Left kidney (tissue), 8 donors: ENCODE measurements around the gene COA7. TPM values are rescaled to one million over a fixed set of nuclear protein-coding genes. Genes with fewer than 3 reads are reported as not detected.
A peak's percentile ranks its signal among the peaks of the same experiment; 100 is the strongest.
"Not testable (repeated sequence)": the region's sequence is repeated elsewhere in the genome, so short reads cannot be mapped to it uniquely, and the experiment has no call there.

Experiments used
- DNase-seq: peaks from one replicate; pipeline ENCODE4 v3.0.0-alpha.2; 2013
- long read RNA-seq, 8 donors: transcript quantifications; one replicate each; lab custom pipeline, GENCODE V29; 2026
- polyA plus RNA-seq: library from polyadenylated mRNA; unstranded; fragments of 120-200 nt; gene quantifications from one replicate; pipeline ENCODE4 v1.2.1, GENCODE V29; 2013; ENCODE audit not compliant: insufficient read length

COA7 gene
- polyA plus RNA-seq, result 18.0 TPM
- long read RNA-seq, donor 1, full-length matches to known transcripts, result 14 of 14 reads
- long read RNA-seq, donor 1, partial matches to known transcripts, result 0 of 14 reads
- long read RNA-seq, donor 1, other reads (novel, unspliced or antisense), result 0 of 14 reads
- long read RNA-seq, donor 2, full-length matches to known transcripts, result 10 of 10 reads
- long read RNA-seq, donor 2, partial matches to known transcripts, result 0 of 10 reads
- long read RNA-seq, donor 2, other reads (novel, unspliced or antisense), result 0 of 10 reads
- long read RNA-seq, donor 3, full-length matches to known transcripts, result 15 of 15 reads
- long read RNA-seq, donor 3, partial matches to known transcripts, result 0 of 15 reads
- long read RNA-seq, donor 3, other reads (novel, unspliced or antisense), result 0 of 15 reads
- long read RNA-seq, donor 4, full-length matches to known transcripts, result 1 of 1 reads
- long read RNA-seq, donor 4, partial matches to known transcripts, result 0 of 1 reads
- long read RNA-seq, donor 4, other reads (novel, unspliced or antisense), result 0 of 1 reads
- long read RNA-seq, donor 5, full-length matches to known transcripts, result 20 of 20 reads
- long read RNA-seq, donor 5, partial matches to known transcripts, result 0 of 20 reads
- long read RNA-seq, donor 5, other reads (novel, unspliced or antisense), result 0 of 20 reads
- long read RNA-seq, donor 6, full-length matches to known transcripts, result 14 of 14 reads
- long read RNA-seq, donor 6, partial matches to known transcripts, result 0 of 14 reads
- long read RNA-seq, donor 6, other reads (novel, unspliced or antisense), result 0 of 14 reads
- long read RNA-seq, donor 7, full-length matches to known transcripts, result 11 of 11 reads
- long read RNA-seq, donor 7, partial matches to known transcripts, result 0 of 11 reads
- long read RNA-seq, donor 7, other reads (novel, unspliced or antisense), result 0 of 11 reads
- long read RNA-seq, donor 8, full-length matches to known transcripts, result 2 of 2 reads
- long read RNA-seq, donor 8, partial matches to known transcripts, result 0 of 2 reads
- long read RNA-seq, donor 8, other reads (novel, unspliced or antisense), result 0 of 2 reads

- peak; percentile 86 for DNase-seq
These were observed at the start of gene COA7 for GRCh38 chr1:52697795-52698674. Gene COA7 (minus strand): TSS chr1:52698347. CDS start chr1:52698326, 21 bp downstream.

DNA sequence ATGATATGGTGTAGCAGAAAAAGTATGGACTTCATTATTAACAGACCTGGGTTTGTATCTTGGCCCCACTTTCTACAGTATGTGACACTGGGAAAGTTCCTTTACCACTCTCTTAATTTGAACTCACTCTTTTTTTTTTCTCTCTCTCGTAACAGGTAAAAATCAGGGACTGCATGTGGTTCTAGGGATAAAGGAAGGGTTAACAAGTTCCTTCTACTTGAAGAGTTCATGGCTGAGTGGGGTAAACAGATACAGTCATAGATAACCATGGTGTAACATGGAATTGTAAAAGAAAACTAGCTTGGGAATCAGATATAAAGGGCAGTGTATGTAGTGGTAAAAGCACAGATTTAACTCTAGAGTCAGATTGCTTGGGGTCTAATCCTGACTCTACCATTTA lies 49.3 kb upstream of the COA7 start:
- no peak for DNase-seq

- no peak for DNase-seq
These were observed 48.0 kb upstream of the COA7 start for GRCh38 chr1:52746189-52746588.

DNA sequence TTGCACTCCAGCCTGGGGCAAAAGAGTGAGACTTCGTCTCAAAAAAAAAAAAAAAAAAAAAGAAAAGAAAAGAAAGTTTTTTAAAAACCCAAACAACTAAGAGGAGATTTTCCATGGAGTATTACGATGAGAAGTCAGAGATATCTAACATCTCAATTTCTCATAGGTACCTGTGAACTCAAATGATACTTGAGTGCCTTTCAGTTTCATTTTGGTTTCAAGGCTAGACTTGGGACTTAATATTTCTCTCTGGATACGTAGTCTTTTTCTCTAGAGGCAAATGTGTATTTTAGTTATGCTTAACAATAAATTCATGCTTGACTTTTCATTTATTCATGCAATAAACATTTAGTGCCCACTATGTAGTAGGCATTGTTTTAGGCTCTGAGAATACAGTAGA lies 43.1 kb upstream of the COA7 start:
- DNase-seq, result no peak

DNA sequence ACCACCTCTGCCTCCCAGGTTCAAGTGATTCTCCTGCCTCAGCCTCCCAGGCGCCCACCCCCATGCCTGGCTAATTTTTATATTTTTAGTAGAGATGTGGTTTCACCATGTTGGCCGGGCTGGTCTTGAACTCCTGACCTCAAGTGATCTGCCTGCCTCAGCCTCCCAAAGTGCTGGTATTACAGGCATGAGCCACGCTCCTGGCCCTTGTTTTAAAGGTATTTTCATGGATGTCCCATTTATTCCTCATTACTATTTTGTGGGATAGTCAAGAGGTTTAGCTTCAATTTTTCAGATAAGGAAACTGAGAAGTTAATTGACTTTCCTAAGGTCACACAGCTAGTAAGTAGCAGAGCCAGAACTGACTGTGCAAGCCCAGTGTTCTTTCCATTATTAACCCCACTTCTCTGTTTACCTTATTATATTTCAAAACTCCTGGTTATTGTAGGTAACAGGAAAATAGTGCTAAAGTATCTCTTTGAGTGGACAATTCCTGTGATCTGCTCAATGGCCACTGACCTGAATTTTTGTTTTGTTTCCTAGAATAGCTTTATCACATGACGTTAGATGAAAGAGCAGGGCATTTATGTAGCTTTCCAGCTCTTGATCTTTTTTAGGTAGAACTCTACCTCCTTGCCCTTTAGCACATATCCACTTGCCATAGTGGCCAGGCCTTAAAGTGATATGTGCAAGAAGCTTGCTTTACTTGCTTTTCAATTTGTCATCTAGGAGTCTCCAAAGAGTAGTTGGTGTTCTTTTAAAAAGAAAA lies 41.7 kb upstream of the COA7 start:
- no peak for DNase-seq

DNA sequence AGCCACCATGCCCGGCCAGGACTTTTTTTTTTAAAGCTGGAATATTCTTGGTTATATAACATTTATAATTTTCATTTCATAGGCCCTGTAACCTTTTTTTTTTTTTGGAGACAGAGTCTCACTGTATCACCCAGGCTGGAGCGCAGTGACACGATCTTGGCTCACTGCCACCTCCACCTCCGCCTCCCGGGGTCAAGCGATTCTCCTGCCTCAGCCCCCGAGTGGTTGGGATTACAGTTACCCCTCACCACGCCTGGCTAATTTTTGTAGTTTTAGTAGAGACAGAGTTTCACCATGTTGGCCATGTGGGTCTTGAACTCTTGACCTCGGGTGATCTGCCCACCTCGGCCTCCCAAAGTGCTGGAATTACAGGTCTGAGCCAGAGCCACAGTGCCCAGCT lies 40.7 kb upstream of the COA7 start:
- no peak for DNase-seq

DNA sequence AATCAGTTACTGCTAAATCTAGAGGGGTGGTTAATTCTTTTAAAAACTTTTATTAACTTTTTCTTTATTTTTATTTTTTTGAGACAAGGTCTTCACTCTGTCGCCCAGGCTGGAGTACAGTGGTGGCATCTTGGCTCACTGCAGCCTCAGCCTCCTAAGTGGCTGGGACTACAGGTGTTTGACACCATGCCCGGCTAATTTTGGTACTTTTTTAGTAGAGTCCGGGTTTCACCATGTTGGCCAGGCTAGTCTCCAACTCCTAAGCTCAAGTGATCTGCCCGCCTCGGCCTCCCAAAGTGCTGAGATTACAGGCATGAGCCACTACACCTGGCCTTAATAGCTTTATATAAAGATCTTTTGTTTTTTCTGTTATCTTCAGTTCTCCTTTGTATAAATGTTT lies 40.0 kb upstream of the COA7 start:
- DNase-seq, result no peak

DNA sequence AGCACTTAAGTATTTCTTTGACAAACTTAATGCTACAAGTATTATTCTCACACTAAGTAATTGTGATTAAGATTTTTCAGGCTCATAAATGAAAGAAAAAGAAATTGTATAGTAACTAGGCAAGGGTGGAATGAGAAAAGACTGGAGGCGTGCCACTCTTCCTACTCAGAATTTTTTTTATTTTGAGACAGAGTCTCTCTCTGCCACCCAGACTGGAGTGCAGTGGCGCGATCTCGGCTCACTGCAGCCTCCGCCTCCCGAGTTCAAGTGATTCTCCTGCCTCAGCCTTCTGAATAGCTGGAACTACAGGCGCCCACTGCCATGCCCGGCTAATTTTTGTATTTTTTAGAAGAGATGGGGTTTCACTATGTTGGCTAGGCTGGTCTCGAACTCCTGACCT lies 37.2 kb upstream of the COA7 start:
- DNase-seq, result not testable (repeated sequence)

GRCh38 chr1:52733368-52733767 lies 35.2 kb upstream of the COA7 start:
- no peak for DNase-seq

DNA sequence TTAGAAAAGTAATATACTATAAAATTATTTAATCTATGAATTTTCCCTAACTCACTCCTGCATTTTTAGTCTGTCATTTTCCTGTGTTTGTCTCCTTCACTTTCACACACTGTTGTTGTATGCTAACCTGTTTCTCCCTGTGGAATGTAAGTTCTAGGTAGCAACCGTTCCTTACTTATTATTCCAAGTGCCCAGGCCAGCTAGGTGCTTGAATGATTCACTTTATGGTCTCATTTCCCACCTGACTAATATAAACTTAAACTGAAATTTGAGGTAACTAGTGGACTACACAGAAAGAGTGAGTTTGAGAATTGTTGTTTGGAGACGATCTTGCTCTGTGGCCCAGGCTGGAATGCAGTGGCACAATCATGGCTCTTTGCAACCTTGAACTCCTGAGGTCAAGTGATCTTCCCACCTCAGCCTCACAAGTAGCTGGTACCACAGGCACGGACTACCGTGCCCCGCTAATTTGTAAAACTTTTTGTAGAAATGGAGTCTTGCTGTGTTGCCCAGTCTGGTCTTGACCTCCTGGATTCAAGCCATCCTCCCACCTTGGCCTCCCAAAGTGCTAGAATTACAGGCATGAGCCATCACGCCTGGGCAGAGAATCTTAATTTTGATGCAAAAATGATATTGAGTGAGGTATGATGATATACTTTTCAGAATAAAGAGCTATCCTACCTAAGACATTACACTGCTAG lies 30.0 kb upstream of the COA7 start:
- DNase-seq, result no peak

DNA sequence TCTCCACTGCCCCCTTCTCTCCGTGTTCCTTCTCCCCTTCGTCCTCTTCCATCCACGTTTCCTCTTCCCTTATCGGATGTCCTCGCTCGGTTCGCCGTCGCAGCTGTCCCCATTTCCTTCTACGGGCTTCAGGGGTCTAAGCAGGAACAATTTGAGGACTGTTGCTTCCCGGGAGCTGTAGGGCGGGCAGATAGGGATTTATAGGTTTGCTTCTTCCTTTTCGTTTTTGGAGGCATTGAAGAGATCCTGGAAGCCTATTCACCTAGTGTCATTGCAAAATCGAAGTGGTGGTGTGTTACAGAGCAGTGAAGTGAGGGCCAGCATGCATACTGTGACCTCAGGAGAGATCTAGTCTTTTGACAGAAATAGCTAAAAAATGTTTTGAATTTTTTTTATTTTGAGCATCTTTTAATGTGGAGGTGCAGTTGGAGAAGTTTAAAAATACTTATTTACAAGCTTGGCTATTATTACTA lies 29.0 kb upstream of the COA7 start:
- no peak for DNase-seq

DNA sequence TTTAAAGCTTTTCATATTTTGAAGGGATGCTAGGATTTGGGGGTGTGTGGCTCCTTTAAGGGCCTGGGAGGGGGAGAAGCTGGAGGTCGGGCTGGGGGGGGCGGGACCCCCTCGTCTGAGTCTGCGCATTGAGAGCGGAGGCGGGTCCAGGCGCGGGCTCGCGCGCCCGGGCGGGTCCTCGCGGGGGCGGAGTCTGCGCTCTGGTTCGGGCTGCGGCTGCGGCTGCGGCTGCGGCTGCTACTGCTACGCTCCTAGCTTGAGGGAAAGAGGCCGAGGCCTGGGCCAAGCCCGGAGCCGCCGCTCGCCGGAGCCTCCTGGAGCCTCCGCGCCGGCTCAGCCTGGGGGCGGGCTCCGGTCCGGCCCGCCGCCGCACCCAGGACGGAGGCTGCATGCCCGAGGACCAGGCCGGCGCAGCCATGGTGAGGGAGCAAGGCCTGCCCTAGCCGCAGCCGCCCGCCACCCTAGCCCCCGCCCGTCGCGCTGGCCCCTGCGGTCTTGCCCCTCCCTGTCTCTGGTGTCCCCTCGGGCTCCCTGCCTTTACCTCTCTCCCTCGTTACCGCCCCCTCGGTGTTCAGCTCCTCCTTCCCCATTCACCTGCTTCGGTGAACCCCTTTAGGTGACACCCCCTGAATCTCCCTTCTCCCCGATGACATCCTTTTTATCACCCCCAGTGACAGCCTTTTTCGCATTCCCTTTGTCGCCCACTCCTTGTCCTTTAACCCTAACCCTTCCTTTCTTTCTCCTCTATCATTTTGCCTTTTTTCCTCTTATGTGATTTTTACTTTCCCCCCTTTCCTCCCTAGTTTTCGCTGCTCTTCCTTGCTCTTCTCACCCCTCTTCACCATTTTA lies 28.3 kb upstream of the COA7 start, which contains the start of gene ZYG11B:
ZYG11B (plus strand) TSS at position 189 of the 849 bp plus-strand sequence; CDS start at position 390, 201 bp downstream.
- peak; percentile 92 for DNase-seq

GRCh38 chr1:52725903-52726264 lies 27.7 kb upstream of the COA7 start:
- no peak for DNase-seq

DNA sequence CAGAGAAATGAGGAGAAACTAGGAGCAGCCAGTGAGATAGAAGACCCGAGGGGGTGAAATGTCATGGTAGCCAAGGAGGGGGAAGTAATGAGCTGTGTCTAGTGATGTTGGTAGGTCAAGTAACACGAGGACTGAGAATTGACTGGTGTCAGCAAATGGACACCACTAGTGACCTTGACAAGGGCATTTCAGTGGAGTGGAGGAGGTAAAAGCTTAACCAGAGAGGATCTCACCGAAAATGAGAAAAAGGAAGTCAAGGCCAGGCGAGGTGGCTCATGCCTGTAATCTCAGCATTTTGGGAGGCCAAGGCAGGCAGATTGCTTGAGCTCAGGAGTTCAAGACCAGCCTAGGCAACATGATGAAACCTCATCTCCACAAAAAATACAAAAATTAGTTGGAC lies 25.1 kb upstream of the COA7 start:
- DNase-seq, result no peak

DNA sequence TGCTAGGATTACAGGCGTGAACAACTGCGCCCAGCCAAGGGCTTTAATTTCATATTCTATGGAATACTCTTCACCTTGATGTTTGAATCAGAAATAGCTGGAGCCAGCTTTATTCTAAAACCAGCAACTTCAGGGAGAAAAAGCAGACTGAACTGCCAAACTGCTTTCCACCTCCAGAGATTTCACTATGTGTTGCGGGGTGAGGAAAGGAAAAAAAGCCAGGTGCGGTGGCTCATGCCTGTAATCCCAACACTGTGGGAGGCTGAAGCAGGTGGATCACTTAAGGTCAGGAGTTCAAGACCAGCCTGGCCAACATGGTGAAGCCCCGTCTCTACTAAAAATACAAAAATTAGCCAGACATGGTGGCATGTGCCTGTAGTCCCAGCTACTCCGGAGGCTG lies 17.1 kb upstream of the COA7 start:
- not testable (repeated sequence) for DNase-seq

DNA sequence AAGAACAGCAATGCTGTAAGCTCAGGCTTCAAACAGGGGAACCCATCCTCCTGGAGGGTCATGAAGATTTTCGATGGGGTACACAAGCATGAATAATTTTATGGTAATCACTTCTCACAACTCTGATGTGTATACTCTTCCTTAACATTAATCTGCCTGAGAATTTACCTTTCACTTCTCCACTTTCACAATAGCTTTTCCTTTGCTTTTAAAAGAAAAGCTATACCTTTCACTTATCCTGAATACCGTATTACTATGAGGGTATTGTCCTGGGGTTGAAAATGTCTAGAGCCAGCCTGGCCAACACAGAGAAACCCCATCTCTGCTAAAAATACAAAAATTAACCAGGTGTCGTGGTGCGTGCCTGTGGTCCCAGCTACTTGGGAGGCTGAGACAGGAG lies 15.4 kb upstream of the COA7 start:
- no peak for DNase-seq

GRCh38 chr1:52709016-52709415 lies 10.9 kb upstream of the COA7 start:
- no peak for DNase-seq

DNA sequence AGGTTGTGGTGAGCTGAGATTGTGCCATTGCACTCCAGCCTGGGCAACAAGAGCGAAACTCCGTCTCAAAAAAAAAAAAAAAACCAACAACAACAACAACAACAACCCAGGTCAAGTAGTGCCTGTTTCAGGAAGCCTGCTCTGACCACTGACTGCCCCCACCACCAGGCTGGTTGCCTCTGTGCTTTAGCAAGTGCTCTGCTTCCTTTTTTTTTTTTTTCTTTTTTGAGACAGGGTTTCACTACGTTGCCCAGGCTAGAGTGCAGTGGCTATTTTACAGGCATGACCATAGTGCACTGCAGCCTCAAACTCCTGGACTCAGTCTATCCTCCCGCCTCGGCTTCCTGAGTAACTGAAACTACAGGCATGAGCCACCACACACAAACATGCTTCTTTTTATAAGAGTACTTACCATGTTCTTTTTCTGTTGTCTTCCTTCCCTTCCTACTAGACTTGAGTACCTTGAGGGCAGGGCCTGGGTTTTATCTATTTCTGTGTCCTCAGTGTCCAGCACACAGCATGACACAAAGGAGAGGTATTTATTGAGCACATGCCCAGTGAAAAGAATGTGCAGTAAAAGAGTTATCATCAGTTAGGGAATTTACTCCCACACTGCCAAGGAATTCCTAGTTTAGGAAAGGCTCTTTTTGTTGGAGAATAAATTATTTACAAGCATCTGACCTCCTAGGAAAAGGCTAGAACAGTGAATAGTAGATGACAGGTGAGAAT lies 9.9 kb upstream of the COA7 start:
- DNase-seq, result no peak
